ENCODE measurements around the gene RBM18.

Gene RBM18

DNA sequence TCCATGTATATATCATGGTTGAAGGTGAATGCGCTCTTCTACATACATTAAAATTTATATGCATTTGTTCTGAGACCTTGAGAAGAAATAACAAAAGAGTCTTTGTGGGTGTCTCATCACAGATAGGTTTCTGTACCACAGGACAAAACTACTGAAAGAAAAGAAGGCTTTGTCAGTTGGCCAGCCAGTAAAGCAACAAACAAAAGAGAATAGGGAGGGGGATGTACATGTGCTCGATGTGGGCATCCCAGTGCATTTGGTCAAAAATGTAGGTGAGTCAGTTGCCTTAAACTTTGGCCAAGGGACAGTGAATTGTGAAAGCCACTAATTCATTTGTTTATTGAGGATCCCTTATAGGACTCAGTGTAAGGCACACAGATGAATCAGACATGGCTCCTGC lies 13.3 kb downstream of the RBM18 start:
- Histone ChIP-seq H3K27me3 (ENCODE audit: low read length) (no peaks in the 10 kb centered on the region), H3K9ac (ENCODE audit: low read length) (no peak overlapping the region), H3F3A (ENCODE audit: insufficient read depth) (no peaks in the 10 kb centered on the region), H3K4me3 (ENCODE audit: insufficient read depth, low read length, poor library complexity, severe bottlenecking) (no peak overlapping the region), H3K79me2 (ENCODE audit: insufficient read depth, low read length) (peaks cover 33% of the 10 kb centered on the region), H3K9me2 (replicated peaks; ENCODE audit: insufficient read depth, low read length) (no peaks in the 10 kb centered on the region), H3K36me3 (ENCODE audit: low read length) (peaks cover 25% of the 10 kb centered on the region), H4K20me1 (ENCODE audit: low read depth, low read length) (0 out of 2 replicates have a peak, but pooled peaks cover 4% of the 10 kb centered on the region), H2AFZ (ENCODE audit: low read depth, low read length, severe bottlenecking) (no peak overlapping the region), H3K27ac (ENCODE audit: low read depth, low read length) (no peak overlapping the region), H3K4me2 (ENCODE audit: low read depth, low read length, poor library complexity, severe bottlenecking) (no peak overlapping the region), H3K9me3 (ENCODE audit: insufficient read depth, low read length) (no peaks in the 10 kb centered on the region)
- TF ChIP-seq, protein P1, sequence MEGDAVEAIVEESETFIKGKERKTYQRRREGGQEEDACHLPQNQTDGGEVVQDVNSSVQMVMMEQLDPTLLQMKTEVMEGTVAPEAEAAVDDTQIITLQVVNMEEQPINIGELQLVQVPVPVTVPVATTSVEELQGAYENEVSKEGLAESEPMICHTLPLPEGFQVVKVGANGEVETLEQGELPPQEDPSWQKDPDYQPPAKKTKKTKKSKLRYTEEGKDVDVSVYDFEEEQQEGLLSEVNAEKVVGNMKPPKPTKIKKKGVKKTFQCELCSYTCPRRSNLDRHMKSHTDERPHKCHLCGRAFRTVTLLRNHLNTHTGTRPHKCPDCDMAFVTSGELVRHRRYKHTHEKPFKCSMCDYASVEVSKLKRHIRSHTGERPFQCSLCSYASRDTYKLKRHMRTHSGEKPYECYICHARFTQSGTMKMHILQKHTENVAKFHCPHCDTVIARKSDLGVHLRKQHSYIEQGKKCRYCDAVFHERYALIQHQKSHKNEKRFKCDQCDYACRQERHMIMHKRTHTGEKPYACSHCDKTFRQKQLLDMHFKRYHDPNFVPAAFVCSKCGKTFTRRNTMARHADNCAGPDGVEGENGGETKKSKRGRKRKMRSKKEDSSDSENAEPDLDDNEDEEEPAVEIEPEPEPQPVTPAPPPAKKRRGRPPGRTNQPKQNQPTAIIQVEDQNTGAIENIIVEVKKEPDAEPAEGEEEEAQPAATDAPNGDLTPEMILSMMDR (IDR thresholded peaks at IDR 0.05; ENCODE audit: insufficient read depth, low read length, poor library complexity, severe bottlenecking): no peak
- TF ChIP-seq EZH2phosphoT487 (conservative IDR thresholded peaks at IDR 0.05; ENCODE audit: low read length): no peak

DNA sequence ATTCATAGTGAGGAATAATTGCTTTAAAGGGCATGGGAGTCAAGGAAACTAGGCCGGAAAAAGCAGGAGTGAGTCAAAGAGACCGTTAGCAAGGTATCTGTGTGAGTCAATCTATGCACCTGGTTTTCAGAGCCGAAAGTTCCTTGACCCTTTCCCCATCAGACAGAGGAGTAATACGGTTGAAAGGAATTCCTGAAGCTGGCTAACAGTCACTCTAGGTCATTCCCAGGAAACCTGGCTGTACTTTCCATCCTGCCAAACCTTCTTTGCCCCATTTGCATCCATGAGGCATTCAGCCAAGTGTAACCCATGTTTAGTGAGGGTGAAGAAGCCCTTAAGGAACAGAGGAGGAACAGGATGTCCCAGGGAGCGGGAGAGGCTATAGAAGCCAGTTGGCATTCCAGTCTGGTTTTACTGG lies 16.2 kb downstream of the RBM18 start:
- Histone ChIP-seq H3K9me2 (replicated peaks; ENCODE audit: insufficient read depth, low read length) (no peaks in the 10 kb centered on the region), H3K9me3 (ENCODE audit: insufficient read depth, low read length) (no peaks in the 10 kb centered on the region), H3K9ac (ENCODE audit: low read length) (no peak overlapping the region), H3K4me3 (ENCODE audit: insufficient read depth, low read length, poor library complexity, severe bottlenecking) (no peak overlapping the region), H3K36me3 (ENCODE audit: low read length) (peaks cover 43% of the 10 kb centered on the region), H3K79me2 (ENCODE audit: insufficient read depth, low read length) (0 out of 2 replicates have a peak, but pooled peaks cover 12% of the 10 kb centered on the region), H2AFZ (ENCODE audit: low read depth, low read length, severe bottlenecking) (no peak overlapping the region), H4K20me1 (ENCODE audit: low read depth, low read length) (no peaks in the 10 kb centered on the region), H3K27me3 (ENCODE audit: low read length) (no peaks in the 10 kb centered on the region), H3K27ac (ENCODE audit: low read depth, low read length) (no peak overlapping the region), H3F3A (ENCODE audit: insufficient read depth) (no peaks in the 10 kb centered on the region), H3K4me2 (ENCODE audit: low read depth, low read length, poor library complexity, severe bottlenecking) (no peak overlapping the region)
- TF ChIP-seq, protein P1 (IDR thresholded peaks at IDR 0.05; ENCODE audit: insufficient read depth, low read length, poor library complexity, severe bottlenecking): no peak
- no peak for TF ChIP-seq EZH2phosphoT487 (conservative IDR thresholded peaks at IDR 0.05; ENCODE audit: low read length)

DNA sequence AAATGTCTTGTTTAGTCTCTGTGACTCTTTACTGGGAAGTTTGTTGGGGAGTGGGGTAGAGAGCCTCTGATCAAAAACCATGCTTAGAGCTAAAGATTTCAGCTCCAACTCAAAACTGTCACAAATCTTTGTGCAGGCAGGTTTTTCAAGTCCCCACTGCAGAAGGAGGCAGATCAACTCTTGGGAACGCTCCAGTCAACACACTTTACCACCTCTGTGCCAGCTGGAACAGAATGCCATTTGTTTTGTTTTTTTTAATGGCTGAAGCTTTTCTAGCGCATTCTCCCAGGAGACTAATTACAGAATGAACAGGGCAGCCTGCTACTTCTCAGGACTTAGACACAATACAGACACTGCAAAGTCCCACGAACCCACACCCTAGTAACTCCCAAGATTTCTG lies 18.0 kb downstream of the RBM18 start:
- Histone ChIP-seq H3K27ac (ENCODE audit: low read depth, low read length) (no peak overlapping the region), H3K36me3 (ENCODE audit: low read length) (peaks cover 49% of the 10 kb centered on the region), H3K4me2 (ENCODE audit: low read depth, low read length, poor library complexity, severe bottlenecking) (no peak overlapping the region), H3F3A (ENCODE audit: insufficient read depth) (no peaks in the 10 kb centered on the region), H3K9me3 (ENCODE audit: insufficient read depth, low read length) (no peaks in the 10 kb centered on the region), H3K9me2 (replicated peaks; ENCODE audit: insufficient read depth, low read length) (no peaks in the 10 kb centered on the region), H3K27me3 (ENCODE audit: low read length) (no peaks in the 10 kb centered on the region), H4K20me1 (ENCODE audit: low read depth, low read length) (no peaks in the 10 kb centered on the region), H2AFZ (ENCODE audit: low read depth, low read length, severe bottlenecking) (no peak overlapping the region), H3K9ac (ENCODE audit: low read length) (no peak overlapping the region), H3K79me2 (ENCODE audit: insufficient read depth, low read length) (no peaks in the 10 kb centered on the region), H3K4me3 (ENCODE audit: insufficient read depth, low read length, poor library complexity, severe bottlenecking) (no peak overlapping the region)
- TF ChIP-seq EZH2phosphoT487 (conservative IDR thresholded peaks at IDR 0.05; ENCODE audit: low read length): no peak
- TF ChIP-seq, protein P1 (IDR thresholded peaks at IDR 0.05; ENCODE audit: insufficient read depth, low read length, poor library complexity, severe bottlenecking): no peak

All from SU-DHL-6 (cell line).